ENCODE results near the gene KLHL17. TPM values are rescaled to one million over a fixed set of nuclear protein-coding genes. Genes with fewer than 3 reads are reported as not detected.

KLHL17 gene
- total and polyA plus RNA-seq, 9 of the 15 experiments (the other 6 are each of a cell fraction or from before 2014, with no cell fraction given) = 0.14 to 84.8 (median 13.0) TPM

- TF ChIP-seq, protein P1, sequence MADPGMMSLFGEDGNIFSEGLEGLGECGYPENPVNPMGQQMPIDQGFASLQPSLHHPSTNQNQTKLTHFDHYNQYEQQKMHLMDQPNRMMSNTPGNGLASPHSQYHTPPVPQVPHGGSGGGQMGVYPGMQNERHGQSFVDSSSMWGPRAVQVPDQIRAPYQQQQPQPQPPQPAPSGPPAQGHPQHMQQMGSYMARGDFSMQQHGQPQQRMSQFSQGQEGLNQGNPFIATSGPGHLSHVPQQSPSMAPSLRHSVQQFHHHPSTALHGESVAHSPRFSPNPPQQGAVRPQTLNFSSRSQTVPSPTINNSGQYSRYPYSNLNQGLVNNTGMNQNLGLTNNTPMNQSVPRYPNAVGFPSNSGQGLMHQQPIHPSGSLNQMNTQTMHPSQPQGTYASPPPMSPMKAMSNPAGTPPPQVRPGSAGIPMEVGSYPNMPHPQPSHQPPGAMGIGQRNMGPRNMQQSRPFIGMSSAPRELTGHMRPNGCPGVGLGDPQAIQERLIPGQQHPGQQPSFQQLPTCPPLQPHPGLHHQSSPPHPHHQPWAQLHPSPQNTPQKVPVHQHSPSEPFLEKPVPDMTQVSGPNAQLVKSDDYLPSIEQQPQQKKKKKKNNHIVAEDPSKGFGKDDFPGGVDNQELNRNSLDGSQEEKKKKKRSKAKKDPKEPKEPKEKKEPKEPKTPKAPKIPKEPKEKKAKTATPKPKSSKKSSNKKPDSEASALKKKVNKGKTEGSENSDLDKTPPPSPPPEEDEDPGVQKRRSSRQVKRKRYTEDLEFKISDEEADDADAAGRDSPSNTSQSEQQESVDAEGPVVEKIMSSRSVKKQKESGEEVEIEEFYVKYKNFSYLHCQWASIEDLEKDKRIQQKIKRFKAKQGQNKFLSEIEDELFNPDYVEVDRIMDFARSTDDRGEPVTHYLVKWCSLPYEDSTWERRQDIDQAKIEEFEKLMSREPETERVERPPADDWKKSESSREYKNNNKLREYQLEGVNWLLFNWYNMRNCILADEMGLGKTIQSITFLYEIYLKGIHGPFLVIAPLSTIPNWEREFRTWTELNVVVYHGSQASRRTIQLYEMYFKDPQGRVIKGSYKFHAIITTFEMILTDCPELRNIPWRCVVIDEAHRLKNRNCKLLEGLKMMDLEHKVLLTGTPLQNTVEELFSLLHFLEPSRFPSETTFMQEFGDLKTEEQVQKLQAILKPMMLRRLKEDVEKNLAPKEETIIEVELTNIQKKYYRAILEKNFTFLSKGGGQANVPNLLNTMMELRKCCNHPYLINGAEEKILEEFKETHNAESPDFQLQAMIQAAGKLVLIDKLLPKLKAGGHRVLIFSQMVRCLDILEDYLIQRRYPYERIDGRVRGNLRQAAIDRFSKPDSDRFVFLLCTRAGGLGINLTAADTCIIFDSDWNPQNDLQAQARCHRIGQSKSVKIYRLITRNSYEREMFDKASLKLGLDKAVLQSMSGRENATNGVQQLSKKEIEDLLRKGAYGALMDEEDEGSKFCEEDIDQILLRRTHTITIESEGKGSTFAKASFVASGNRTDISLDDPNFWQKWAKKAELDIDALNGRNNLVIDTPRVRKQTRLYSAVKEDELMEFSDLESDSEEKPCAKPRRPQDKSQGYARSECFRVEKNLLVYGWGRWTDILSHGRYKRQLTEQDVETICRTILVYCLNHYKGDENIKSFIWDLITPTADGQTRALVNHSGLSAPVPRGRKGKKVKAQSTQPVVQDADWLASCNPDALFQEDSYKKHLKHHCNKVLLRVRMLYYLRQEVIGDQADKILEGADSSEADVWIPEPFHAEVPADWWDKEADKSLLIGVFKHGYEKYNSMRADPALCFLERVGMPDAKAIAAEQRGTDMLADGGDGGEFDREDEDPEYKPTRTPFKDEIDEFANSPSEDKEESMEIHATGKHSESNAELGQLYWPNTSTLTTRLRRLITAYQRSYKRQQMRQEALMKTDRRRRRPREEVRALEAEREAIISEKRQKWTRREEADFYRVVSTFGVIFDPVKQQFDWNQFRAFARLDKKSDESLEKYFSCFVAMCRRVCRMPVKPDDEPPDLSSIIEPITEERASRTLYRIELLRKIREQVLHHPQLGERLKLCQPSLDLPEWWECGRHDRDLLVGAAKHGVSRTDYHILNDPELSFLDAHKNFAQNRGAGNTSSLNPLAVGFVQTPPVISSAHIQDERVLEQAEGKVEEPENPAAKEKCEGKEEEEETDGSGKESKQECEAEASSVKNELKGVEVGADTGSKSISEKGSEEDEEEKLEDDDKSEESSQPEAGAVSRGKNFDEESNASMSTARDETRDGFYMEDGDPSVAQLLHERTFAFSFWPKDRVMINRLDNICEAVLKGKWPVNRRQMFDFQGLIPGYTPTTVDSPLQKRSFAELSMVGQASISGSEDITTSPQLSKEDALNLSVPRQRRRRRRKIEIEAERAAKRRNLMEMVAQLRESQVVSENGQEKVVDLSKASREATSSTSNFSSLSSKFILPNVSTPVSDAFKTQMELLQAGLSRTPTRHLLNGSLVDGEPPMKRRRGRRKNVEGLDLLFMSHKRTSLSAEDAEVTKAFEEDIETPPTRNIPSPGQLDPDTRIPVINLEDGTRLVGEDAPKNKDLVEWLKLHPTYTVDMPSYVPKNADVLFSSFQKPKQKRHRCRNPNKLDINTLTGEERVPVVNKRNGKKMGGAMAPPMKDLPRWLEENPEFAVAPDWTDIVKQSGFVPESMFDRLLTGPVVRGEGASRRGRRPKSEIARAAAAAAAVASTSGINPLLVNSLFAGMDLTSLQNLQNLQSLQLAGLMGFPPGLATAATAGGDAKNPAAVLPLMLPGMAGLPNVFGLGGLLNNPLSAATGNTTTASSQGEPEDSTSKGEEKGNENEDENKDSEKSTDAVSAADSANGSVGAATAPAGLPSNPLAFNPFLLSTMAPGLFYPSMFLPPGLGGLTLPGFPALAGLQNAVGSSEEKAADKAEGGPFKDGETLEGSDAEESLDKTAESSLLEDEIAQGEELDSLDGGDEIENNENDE (IDR thresholded peaks at IDR 0.05; ENCODE audit: low read depth, low read length) = no peak
- TF ChIP-seq ZNF445 (CRISPR knock-in tag; IDR thresholded peaks at IDR 0.05; ENCODE audit: low read depth) = 0 out of 2 replicates have a peak, but pooled peaks have one; percentile 32
- no peak for TF ChIP-seq RFX7 (CRISPR knock-in tag; IDR thresholded peaks at IDR 0.05)
- no peak for TF ChIP-seq CAMTA2 (CRISPR knock-in tag; conservative IDR thresholded peaks at IDR 0.05)
- no peak for TF ChIP-seq ZNF12 (CRISPR knock-in tag; IDR thresholded peaks at IDR 0.05)
- TF ChIP-seq POLR2AphosphoS2 (IDR thresholded peaks at IDR 0.05; ENCODE audit: low read length) = no peak
- TF ChIP-seq, protein P2, sequence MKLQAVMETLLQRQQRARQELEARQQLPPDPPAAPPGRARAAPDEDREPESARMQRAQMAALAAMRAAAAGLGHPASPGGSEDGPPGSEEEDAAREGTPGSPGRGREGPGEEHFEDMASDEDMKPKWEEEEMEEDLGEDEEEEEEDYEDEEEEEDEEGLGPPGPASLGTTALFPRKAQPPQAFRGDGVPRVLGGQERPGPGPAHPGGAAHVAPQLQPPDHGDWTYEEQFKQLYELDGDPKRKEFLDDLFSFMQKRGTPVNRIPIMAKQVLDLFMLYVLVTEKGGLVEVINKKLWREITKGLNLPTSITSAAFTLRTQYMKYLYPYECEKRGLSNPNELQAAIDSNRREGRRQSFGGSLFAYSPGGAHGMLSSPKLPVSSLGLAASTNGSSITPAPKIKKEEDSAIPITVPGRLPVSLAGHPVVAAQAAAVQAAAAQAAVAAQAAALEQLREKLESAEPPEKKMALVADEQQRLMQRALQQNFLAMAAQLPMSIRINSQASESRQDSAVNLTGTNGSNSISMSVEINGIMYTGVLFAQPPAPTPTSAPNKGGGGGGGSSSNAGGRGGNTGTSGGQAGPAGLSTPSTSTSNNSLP (IDR thresholded peaks at IDR 0.05; ENCODE audit: borderline replicate concordance, low read depth, low read length) = no peak
- no peak for TF ChIP-seq ZKSCAN8 (CRISPR knock-in tag; IDR thresholded peaks at IDR 0.05)
- TF ChIP-seq CBFA2T2 (conservative IDR thresholded peaks at IDR 0.05) = peak; percentile 81
- TF ChIP-seq ZBTB17 (CRISPR knock-in tag; IDR thresholded peaks at IDR 0.05) = peak; percentile 80; the same call in 1 of the 2 replicates
- TF ChIP-seq, protein P3, sequence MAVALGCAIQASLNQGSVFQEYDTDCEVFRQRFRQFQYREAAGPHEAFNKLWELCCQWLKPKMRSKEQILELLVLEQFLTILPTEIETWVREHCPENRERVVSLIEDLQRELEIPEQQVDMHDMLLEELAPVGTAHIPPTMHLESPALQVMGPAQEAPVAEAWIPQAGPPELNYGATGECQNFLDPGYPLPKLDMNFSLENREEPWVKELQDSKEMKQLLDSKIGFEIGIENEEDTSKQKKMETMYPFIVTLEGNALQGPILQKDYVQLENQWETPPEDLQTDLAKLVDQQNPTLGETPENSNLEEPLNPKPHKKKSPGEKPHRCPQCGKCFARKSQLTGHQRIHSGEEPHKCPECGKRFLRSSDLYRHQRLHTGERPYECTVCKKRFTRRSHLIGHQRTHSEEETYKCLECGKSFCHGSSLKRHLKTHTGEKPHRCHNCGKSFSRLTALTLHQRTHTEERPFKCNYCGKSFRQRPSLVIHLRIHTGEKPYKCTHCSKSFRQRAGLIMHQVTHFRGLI (CRISPR knock-in tag; IDR thresholded peaks at IDR 0.05) = no peak
- no peak for TF ChIP-seq GTF2E2 (tag; IDR thresholded peaks at IDR 0.05)
- TF ChIP-seq MAFG (tag; conservative IDR thresholded peaks at IDR 0.05) = no peak
Observed at GRCh38 chr1:1004780-1005697, 44.7 kb downstream of the KLHL17 start (continued).
